Measurements from ENCODE around the gene COL6A1.

GRCh38 chr21:45951676-45952075, 29.9 kb upstream of the COL6A1 start:
- TF ChIP-seq CTCF (conservative IDR thresholded peaks at IDR 0.05; ENCODE audit: low read depth, low read length) (no peak), EZH2 (IDR thresholded peaks at IDR 0.05; ENCODE audit: borderline replicate concordance, low read depth, low read length, poor library complexity, severe bottlenecking) (no peak)
